Ecto neural progenitor cell (in vitro differentiated cells): Measurements from ENCODE around the gene HPS6.

Experiments
- DNase-seq: peaks from one replicate; pipeline ENCODE4 v3.0.0-alpha.2; 2018; ENCODE audit warnings: low spot score

The HPS6 gene

GRCh38 chr10:102069071-102069470 lies 3.9 kb downstream of the HPS6 start:
- DNase-seq, result no peak

GRCh38 chr10:102072673-102073527 lies 7.8 kb downstream of the HPS6 start:
- DNase-seq, result peak; percentile 81

GRCh38 chr10:102083541-102083940 lies 18.4 kb downstream of the HPS6 start:
- DNase-seq, result no peak

- DNase-seq, result no peak
Measured at GRCh38 chr10:102085336-102085735, 20.2 kb downstream of the HPS6 start.

- DNase-seq, result no peak
Measured at GRCh38 chr10:102086196-102086595, 21.0 kb downstream of the HPS6 start.

- DNase-seq, result no peak
Measured at GRCh38 chr10:102090772-102091171, 25.6 kb downstream of the HPS6 start.

- no peak for DNase-seq
Measured at GRCh38 chr10:102096449-102096848, 31.3 kb downstream of the HPS6 start.

- DNase-seq, result no peak
Measured at GRCh38 chr10:102101152-102101551, 36.0 kb downstream of the HPS6 start.

- DNase-seq, result no peak
Measured at GRCh38 chr10:102102421-102102820, 37.3 kb downstream of the HPS6 start.

GRCh38 chr10:102106998-102107397 lies 41.8 kb downstream of the HPS6 start:
- DNase-seq, result no peak

GRCh38 chr10:102109166-102110116 lies 44.3 kb downstream of the HPS6 start:
- no peak for DNase-seq

GRCh38 chr10:102111276-102111675 lies 46.1 kb downstream of the HPS6 start:
- no peak for DNase-seq

GRCh38 chr10:102112210-102112817 lies 47.2 kb downstream of the HPS6 start:
- DNase-seq, result no peak

GRCh38 chr10:102113261-102113955 lies 48.3 kb downstream of the HPS6 start:
- no peak for DNase-seq

GRCh38 chr10:102113956-102114857 lies 49.1 kb downstream of the HPS6 start:
- DNase-seq, result peak; percentile 68

GRCh38 chr10:102114861-102115618 lies 49.9 kb downstream of the HPS6 start:
- peak; percentile 93 for DNase-seq

- no peak for DNase-seq
Measured at GRCh38 chr10:102115775-102116174, 50.6 kb downstream of the HPS6 start.

- no peak for DNase-seq
Measured at GRCh38 chr10:102116656-102117055, 51.5 kb downstream of the HPS6 start.
